ENCODE results near the gene UBE2L3. TPM values are rescaled to one million over a fixed set of nuclear protein-coding genes. Genes with fewer than 3 reads are reported as not detected.

Gene UBE2L3
- total and polyA plus RNA-seq, 10 of the 15 experiments (the other 5 are each of a cell fraction or from before 2014, with no cell fraction given): 55.7 to 168 (median 113) TPM

- TF ChIP-seq, protein P1, sequence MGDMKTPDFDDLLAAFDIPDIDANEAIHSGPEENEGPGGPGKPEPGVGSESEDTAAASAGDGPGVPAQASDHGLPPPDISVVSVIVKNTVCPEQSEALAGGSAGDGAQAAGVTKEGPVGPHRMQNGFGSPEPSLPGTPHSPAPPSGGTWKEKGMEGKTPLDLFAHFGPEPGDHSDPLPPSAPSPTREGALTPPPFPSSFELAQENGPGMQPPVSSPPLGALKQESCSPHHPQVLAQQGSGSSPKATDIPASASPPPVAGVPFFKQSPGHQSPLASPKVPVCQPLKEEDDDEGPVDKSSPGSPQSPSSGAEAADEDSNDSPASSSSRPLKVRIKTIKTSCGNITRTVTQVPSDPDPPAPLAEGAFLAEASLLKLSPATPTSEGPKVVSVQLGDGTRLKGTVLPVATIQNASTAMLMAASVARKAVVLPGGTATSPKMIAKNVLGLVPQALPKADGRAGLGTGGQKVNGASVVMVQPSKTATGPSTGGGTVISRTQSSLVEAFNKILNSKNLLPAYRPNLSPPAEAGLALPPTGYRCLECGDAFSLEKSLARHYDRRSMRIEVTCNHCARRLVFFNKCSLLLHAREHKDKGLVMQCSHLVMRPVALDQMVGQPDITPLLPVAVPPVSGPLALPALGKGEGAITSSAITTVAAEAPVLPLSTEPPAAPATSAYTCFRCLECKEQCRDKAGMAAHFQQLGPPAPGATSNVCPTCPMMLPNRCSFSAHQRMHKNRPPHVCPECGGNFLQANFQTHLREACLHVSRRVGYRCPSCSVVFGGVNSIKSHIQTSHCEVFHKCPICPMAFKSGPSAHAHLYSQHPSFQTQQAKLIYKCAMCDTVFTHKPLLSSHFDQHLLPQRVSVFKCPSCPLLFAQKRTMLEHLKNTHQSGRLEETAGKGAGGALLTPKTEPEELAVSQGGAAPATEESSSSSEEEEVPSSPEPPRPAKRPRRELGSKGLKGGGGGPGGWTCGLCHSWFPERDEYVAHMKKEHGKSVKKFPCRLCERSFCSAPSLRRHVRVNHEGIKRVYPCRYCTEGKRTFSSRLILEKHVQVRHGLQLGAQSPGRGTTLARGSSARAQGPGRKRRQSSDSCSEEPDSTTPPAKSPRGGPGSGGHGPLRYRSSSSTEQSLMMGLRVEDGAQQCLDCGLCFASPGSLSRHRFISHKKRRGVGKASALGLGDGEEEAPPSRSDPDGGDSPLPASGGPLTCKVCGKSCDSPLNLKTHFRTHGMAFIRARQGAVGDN (IDR thresholded peaks at IDR 0.05): peak; percentile 85
- TF ChIP-seq RCOR1 (conservative IDR thresholded peaks at IDR 0.05; ENCODE audit: low read depth, low read length): 0 out of 2 replicates have a peak, but pooled peaks have one; percentile 59
- peak; percentile 91; the same call in 1 of the 2 replicates for TF ChIP-seq KDM1A (IDR thresholded peaks at IDR 0.05; ENCODE audit: borderline replicate concordance)
- no peak for TF ChIP-seq RAD51 (IDR thresholded peaks at IDR 0.05)
- no peak for TF ChIP-seq ATF2 (IDR thresholded peaks at IDR 0.05; ENCODE audit: low read length)
- TF ChIP-seq BACH1 (IDR thresholded peaks at IDR 0.05; ENCODE audit: borderline replicate concordance): no peak; the same call in 1 of the 2 replicates
- peak; percentile 42; the same call in 1 of the 2 replicates for TF ChIP-seq ZNF24 (IDR thresholded peaks at IDR 0.05)
- 0 out of 2 replicates have a peak, but pooled peaks have one; percentile 42 for TF ChIP-seq TCF3 (IDR thresholded peaks at IDR 0.05; ENCODE audit: borderline replicate concordance, insufficient read depth, low read depth, low read length)
- TF ChIP-seq POLR2A (IDR thresholded peaks at IDR 0.05; ENCODE audit: low read depth, low read length): peak; percentile 93
- TF ChIP-seq, protein P2, sequence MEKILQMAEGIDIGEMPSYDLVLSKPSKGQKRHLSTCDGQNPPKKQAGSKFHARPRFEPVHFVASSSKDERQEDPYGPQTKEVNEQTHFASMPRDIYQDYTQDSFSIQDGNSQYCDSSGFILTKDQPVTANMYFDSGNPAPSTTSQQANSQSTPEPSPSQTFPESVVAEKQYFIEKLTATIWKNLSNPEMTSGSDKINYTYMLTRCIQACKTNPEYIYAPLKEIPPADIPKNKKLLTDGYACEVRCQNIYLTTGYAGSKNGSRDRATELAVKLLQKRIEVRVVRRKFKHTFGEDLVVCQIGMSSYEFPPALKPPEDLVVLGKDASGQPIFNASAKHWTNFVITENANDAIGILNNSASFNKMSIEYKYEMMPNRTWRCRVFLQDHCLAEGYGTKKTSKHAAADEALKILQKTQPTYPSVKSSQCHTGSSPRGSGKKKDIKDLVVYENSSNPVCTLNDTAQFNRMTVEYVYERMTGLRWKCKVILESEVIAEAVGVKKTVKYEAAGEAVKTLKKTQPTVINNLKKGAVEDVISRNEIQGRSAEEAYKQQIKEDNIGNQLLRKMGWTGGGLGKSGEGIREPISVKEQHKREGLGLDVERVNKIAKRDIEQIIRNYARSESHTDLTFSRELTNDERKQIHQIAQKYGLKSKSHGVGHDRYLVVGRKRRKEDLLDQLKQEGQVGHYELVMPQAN (conservative IDR thresholded peaks at IDR 0.05): peak; percentile 69
- 0 out of 2 replicates have a peak, but pooled peaks have one; percentile 16 for TF ChIP-seq CBX5 (IDR thresholded peaks at IDR 0.05; ENCODE audit: low read depth)
- TF ChIP-seq JUND (IDR thresholded peaks at IDR 0.05; ENCODE audit: low read depth, low read length): no peak
- no peak for TF ChIP-seq CEBPZ (IDR thresholded peaks at IDR 0.05; ENCODE audit: low read depth, low read length)
- TF ChIP-seq ZNF217 (IDR thresholded peaks at IDR 0.05): peak; percentile 100
Observed at GRCh38 chr22:21567456-21568346, at the start of gene UBE2L3 (continued).
